Breast epithelium (tissue), 3 donors: ENCODE data around the gene C17orf113.

Source experiments
- POLR2A ChIP-seq: fragments of 450-650 bp; IDR thresholded peaks from one replicate; pipeline ENCODE4 v1.6.1; 2016; ENCODE audit warnings: antibody characterized with exemption, mild to moderate bottlenecking, moderate library complexity
- TF ChIP-seq, protein P1 (sequence below), 3 donors: fragments of 450-650 bp; IDR thresholded peaks; one replicate each; pipeline ENCODE4 v1.5.1; 2016 to 2017; ENCODE audit warnings: antibody characterized with exemption in 3 of 3, mild to moderate bottlenecking in 3 of 3, moderate library complexity in 3 of 3

DNA sequence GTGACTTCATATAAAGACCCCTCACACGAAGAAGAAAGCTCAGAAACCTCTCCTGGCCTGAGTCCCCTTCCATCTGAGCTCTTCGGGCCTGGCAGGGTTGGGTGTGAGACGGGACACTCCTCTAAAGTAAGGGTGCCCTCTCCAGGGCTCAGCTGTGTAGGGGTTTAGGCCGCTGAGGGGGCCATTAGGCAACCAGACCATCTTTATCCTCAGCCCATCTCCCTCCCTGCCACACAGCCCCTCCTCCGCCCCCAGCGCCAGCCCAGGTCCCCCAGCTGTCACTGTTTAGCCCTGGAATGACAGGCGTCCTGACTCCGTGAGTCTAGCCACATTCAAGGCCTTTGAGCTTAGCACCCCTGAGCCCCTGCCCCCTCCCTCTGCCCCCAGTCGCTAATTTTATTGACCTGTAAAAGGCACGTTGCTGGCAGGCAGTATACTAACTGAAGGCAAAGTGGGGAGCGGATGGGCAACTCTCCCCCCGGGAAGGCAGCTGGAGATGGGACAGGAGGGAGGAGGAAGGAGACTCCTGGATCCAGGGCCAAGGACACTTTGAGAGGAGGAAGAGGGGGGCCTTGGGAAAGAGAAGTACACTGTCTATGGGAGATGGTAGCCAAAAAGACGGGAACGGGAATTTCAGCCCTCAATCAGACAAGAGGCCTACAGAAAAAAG, 48.5 kb upstream of the C17orf113 start:
- TF ChIP-seq, protein P1, sequence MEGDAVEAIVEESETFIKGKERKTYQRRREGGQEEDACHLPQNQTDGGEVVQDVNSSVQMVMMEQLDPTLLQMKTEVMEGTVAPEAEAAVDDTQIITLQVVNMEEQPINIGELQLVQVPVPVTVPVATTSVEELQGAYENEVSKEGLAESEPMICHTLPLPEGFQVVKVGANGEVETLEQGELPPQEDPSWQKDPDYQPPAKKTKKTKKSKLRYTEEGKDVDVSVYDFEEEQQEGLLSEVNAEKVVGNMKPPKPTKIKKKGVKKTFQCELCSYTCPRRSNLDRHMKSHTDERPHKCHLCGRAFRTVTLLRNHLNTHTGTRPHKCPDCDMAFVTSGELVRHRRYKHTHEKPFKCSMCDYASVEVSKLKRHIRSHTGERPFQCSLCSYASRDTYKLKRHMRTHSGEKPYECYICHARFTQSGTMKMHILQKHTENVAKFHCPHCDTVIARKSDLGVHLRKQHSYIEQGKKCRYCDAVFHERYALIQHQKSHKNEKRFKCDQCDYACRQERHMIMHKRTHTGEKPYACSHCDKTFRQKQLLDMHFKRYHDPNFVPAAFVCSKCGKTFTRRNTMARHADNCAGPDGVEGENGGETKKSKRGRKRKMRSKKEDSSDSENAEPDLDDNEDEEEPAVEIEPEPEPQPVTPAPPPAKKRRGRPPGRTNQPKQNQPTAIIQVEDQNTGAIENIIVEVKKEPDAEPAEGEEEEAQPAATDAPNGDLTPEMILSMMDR (IDR thresholded peaks at IDR 0.05), result no peak
- no peak for TF ChIP-seq POLR2A
